Calu3 (cell line): ENCODE results near the gene REXO1. TPM values are rescaled to one million over a fixed set of nuclear protein-coding genes. Genes with fewer than 3 reads are reported as not detected.

Source experiments
- BruUV-seq: library from RNA; stranded (reverse); fragments of 400-500 nt; replicated peaks from 2 replicates; lab custom pipeline; 2021; lab: Mats Ljungman, UMichigan
- CTCF ChIA-PET: fragments of 300-600 bp; sonication (Branson Sonifier 250); formaldehyde crosslinking; loops from one replicate; lab custom pipeline; 2022; ENCODE audit warnings: antibody characterized with exemption; lab: Charles Lee
- DNase-seq: peaks from one replicate; pipeline ENCODE4 v3.0.0; 2022
- H3K27ac Mint-ChIP-seq: one replicate; pipeline ENCODE4 v1.8.0; 2022; ENCODE audit warnings: mixed read lengths; ENCODE audit not compliant: unreplicated experiment
- H3K27me3 Mint-ChIP-seq: one replicate; pipeline ENCODE4 v1.8.0; 2022; ENCODE audit warnings: mixed read lengths; ENCODE audit not compliant: unreplicated experiment
- H3K36me3 Mint-ChIP-seq: one replicate; pipeline ENCODE4 v1.8.0; 2022; ENCODE audit warnings: mild to moderate bottlenecking, moderate library complexity, mixed read lengths; ENCODE audit not compliant: insufficient read depth, unreplicated experiment
- H3K4me1 Mint-ChIP-seq: one replicate; pipeline ENCODE4 v1.8.0; 2022; ENCODE audit warnings: mild to moderate bottlenecking, low read depth, mixed read lengths; ENCODE audit not compliant: unreplicated experiment
- H3K4me3 Mint-ChIP-seq: one replicate; pipeline ENCODE4 v1.8.0; 2022; ENCODE audit warnings: mild to moderate bottlenecking, low read depth, moderate library complexity, mixed read lengths; ENCODE audit not compliant: unreplicated experiment
- H3K9me3 Mint-ChIP-seq: one replicate; pipeline ENCODE4 v1.8.0; 2022; ENCODE audit warnings: low read depth, mixed read lengths; ENCODE audit not compliant: unreplicated experiment
- intact Hi-C: fragments of 100-400 bp; cut with micrococcal nuclease; formaldehyde crosslinking; loops from one replicate; pipeline ENCODE4 v1.10.0; 2022; ENCODE audit not compliant: unreplicated experiment
- total RNA-seq: library from RNA; stranded (reverse); gene quantifications from 2 replicates; pipeline ENCODE4 v1.2.3, GENCODE V29; 2022
- TF ChIP-seq, protein P1 (sequence below): fragments of 200-600 bp; IDR thresholded peaks from one replicate; pipeline ENCODE4 v1.8.0; 2022; ENCODE audit warnings: antibody characterized with exemption; ENCODE audit not compliant: unreplicated experiment

Gene REXO1
- total RNA-seq, 1 experiment from 2014 or later = 34.1 TPM

DNA sequence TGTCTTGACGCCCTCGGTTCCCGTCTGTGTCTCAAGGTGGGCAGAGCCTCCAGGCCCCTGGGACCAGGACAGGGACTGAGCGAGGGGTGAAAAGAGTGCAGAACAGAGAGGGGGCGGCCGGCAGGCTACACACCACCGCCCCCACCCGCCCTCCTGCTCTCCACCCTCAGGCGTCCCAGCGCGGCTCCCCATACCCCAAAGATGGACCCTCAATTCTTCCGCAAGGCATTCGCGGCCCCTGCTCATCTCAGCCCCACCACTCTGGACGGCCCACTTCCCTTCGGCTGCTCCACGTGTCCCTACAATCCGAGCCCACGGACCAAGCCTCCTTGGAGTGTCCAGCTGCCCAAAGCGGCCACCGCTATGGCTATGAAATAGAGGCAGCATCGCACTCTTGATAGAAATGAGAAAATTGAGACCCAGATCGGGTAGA lies 13.3 kb upstream of the REXO1 start:
- intact Hi-C loops = no loop called here
- Mint-ChIP-seq H3K4me1 (no peaks in the 10 kb centered on the region), H3K36me3 (peaks cover 36% of the 10 kb centered on the region), H3K9me3 (no peaks in the 10 kb centered on the region), H3K27ac (peak overlapping the region; percentile 86), H3K27me3 (no peaks in the 10 kb centered on the region), H3K4me3 (peak overlapping the region; percentile 83)
- CTCF ChIA-PET = no interaction called here
- no peak for DNase-seq
- no TSS peak for BruUV-seq
- TF ChIP-seq, protein P1, sequence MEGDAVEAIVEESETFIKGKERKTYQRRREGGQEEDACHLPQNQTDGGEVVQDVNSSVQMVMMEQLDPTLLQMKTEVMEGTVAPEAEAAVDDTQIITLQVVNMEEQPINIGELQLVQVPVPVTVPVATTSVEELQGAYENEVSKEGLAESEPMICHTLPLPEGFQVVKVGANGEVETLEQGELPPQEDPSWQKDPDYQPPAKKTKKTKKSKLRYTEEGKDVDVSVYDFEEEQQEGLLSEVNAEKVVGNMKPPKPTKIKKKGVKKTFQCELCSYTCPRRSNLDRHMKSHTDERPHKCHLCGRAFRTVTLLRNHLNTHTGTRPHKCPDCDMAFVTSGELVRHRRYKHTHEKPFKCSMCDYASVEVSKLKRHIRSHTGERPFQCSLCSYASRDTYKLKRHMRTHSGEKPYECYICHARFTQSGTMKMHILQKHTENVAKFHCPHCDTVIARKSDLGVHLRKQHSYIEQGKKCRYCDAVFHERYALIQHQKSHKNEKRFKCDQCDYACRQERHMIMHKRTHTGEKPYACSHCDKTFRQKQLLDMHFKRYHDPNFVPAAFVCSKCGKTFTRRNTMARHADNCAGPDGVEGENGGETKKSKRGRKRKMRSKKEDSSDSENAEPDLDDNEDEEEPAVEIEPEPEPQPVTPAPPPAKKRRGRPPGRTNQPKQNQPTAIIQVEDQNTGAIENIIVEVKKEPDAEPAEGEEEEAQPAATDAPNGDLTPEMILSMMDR = no peak

DNA sequence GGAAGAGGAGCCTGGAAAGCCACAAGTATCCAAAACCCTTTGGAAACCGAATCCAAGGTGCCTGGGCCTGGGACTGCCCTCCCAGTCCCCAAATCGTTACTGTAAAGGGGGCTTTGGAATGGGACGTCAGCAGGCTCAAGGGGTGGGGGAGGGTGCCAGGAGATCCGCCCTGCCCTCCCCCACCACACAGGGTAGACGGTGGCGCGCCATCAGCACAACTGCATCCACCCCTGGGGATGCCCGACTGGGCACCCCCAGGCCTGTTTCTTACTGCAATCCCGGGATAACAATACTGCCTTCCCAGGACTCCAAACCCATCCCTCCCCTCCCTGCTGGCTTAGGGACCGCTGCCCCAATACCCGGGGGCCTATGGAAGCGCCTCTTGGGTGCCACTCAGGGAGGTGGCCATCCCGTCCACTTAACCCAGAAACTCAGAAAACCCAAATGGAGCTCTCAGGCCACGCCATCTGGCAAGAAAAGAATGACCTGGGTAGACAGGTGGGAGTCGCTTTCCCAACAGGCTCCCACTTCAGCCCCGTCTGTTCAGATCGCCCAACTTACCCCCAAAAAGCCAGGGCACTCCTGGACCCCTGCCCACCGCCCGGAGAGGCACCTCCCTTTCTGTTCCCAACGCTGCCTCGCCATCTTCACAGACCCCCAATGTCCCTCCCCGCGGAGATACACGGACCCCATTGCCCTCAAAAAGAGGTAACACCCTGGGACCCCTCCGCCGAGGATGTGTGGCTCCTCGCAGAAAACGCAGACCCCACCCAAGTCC lies 12.7 kb upstream of the REXO1 start:
- BruUV-seq = no TSS peak
- H3K9me3 Mint-ChIP-seq = no peaks in the 10 kb centered on the region
- intact Hi-C loops = no loop called here
- no peaks in the 10 kb centered on the region for H3K27me3 Mint-ChIP-seq
- peak overlapping the region; percentile 86 for H3K27ac Mint-ChIP-seq
- H3K36me3 Mint-ChIP-seq = peaks cover 41% of the 10 kb centered on the region
- CTCF ChIA-PET = no interaction called here
- TF ChIP-seq, protein P1 = no peak
- no peak for DNase-seq
- H3K4me1 Mint-ChIP-seq = no peaks in the 10 kb centered on the region
- H3K4me3 Mint-ChIP-seq = peak overlapping the region; percentile 83

DNA sequence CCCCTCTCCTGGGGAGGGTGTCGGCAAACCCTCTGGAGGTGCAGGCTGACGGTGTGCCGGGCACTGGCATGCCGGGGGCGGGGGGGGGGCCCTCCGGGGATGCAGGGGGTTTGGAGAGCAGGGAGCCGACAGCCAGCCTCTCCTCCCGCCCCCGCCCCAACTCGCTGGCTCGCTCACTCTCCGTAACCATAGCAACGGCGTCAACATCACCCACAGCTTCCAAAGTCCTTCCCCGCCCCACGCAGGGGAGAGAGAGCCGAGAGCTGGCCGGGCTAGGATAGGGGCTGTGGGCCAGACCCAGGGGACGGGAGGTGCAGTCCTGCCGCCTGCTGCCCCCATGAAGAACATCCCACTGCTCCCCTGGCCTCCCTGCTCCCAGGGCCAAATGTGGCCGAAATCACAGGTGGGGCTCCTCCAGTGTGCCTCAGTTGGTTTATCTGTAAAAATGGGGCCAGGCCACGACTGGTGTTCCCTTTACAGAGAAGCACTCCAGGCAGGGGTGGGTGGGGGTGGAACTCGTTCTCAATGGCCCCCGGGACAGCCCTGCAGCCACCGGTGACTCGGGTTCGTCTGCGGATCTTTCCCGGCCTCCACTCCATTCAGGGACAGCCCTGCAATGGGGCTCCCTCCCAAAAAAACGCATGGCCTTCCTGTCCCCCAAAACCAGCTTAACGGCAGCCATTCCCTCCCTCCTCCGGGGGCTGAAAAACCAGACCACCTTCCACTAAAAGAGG lies 11.9 kb upstream of the REXO1 start:
- DNase-seq = peak; percentile 62
- TF ChIP-seq, protein P1 = no peak
- no peak overlapping the region for H3K27ac Mint-ChIP-seq
- intact Hi-C loops = no loop called here
- peak overlapping the region; percentile 83 for H3K4me3 Mint-ChIP-seq
- BruUV-seq = no TSS peak
- no peaks in the 10 kb centered on the region for H3K9me3 Mint-ChIP-seq
- CTCF ChIA-PET = interaction anchor here (0.6 kb wide), 1 partner anchor 282 kb away, joined by 9 read pairs; no protein-coding TSS in a partner anchor
- H3K36me3 Mint-ChIP-seq = peaks cover 41% of the 10 kb centered on the region
- H3K27me3 Mint-ChIP-seq = no peaks in the 10 kb centered on the region
- no peaks in the 10 kb centered on the region for H3K4me1 Mint-ChIP-seq

DNA sequence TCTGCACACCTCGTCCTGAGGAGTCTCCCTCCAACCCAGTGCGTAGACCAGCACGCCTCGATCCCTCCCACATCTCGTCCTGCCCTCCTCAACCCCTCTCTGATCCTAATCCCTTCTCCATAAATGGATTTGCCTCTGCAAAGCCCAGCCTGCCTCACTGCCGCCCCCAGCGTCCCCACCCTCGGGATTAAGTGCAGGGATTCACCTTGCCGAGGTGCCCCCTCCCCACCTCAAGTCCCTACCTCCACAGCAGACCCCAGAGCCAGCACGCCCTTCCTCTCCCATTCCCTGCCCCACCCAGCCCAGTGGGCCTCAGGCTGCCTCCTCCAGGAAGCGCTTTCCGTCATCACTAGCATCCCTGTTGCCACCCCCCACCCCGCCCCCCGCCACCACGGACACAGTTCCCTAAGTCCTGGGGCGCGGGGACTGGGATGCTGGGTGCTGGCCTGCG lies 11.1 kb upstream of the REXO1 start:
- Mint-ChIP-seq H3K36me3 (peaks cover 35% of the 10 kb centered on the region), H3K9me3 (no peaks in the 10 kb centered on the region), H3K27ac (no peak overlapping the region), H3K27me3 (no peaks in the 10 kb centered on the region), H3K4me3 (peak overlapping the region; percentile 83), H3K4me1 (no peaks in the 10 kb centered on the region)
- intact Hi-C loops = no loop called here
- TF ChIP-seq, protein P1 = no peak
- CTCF ChIA-PET = no interaction called here
- DNase-seq = no peak
- BruUV-seq = no TSS peak
